Esophagus muscularis mucosa (tissue), 4 donors: ENCODE results near the gene PTBP1. TPM values are rescaled to one million over a fixed set of nuclear protein-coding genes. Genes with fewer than 3 reads are reported as not detected.

Experiments used
- DNase-seq: peaks from one replicate; pipeline ENCODE4 v3.0.0-alpha.2; 2017; ENCODE audit errors: extremely low spot score
- H3K27ac ChIP-seq, 4 donors: fragments of 200-600 bp; sonication (generic); replicated peaks in 1 of 4; 1 replicate in 3 of 4; 2 replicates in 1 of 4; pipeline ENCODE4 v1.5.1; 2016 to 2019; ENCODE audit warnings: mild to moderate bottlenecking in 1 of 4
- H3K27me3 ChIP-seq, 4 donors: fragments of 200-600 bp; sonication (generic); one replicate each; pipeline versions ENCODE4 v1.5.1 to v1.6.0; 2016 to 2019
- H3K36me3 ChIP-seq, 4 donors: fragments of 200-600 bp; sonication (generic); one replicate each; pipeline ENCODE4 v1.5.1; 2016 to 2019
- H3K4me1 ChIP-seq, 4 donors: fragments of 200-600 bp; sonication (generic); one replicate each; pipeline ENCODE4 v1.5.1; 2016 to 2019
- H3K4me3 ChIP-seq, 4 donors: fragments of 200-600 bp; sonication (generic); 1 replicate in 2 of 4; 2 replicates in 2 of 4; pipeline ENCODE4 v1.5.1; 2016 to 2019; ENCODE audit warnings: mild to moderate bottlenecking in 4 of 4, moderate library complexity in 1 of 4
- H3K9me3 ChIP-seq, 4 donors: fragments of 200-600 bp; sonication (generic); 1 replicate in 3 of 4; 2 replicates in 1 of 4; pipeline ENCODE4 v1.5.1; 2016 to 2019
- EP300 ChIP-seq: sonication (generic); formaldehyde crosslinking; IDR thresholded peaks from one replicate; pipeline ENCODE4 v1.6.1; 2017; ENCODE audit warnings: antibody characterized with exemption
- POLR2A ChIP-seq: fragments of 450-650 bp; IDR thresholded peaks from one replicate; pipeline ENCODE4 v1.6.1; 2017; ENCODE audit warnings: antibody characterized with exemption, moderate library complexity, mild to moderate bottlenecking, low read depth
- POLR2AphosphoS5 ChIP-seq, 2 donors: sonication (generic); formaldehyde crosslinking; IDR thresholded peaks; one replicate each; pipeline ENCODE4 v1.6.1; 2017; ENCODE audit warnings: antibody characterized with exemption in 2 of 2
- WGBS: methylation state at CpG from one replicate; pipeline ENCODE4 v1.1.5; 2018; 5-methylcytosine and 5-hydroxymethylcytosine counted together
- intact Hi-C: fragments of 100-400 bp; cut with DNase I; formaldehyde crosslinking; loops from one replicate; pipeline ENCODE4 v1.15.1; 2023
- total RNA-seq, 4 donors: library from RNA; depleted of rRNA; stranded (reverse); fragments of >200 nt; gene quantifications; one replicate each; pipeline versions ENCODE4 v1.1.0 to v1.2.1, GENCODE V29; 2016
- TF ChIP-seq, protein P1 (sequence below), 3 experiments: fragments of 200-600 bp in 2 of 3; fragments of 450-650 bp in 1 of 3; sonication (generic) in 2 of 3; IDR thresholded peaks; one replicate each; pipeline ENCODE4 v1.5.1; 2017 to 2019; ENCODE audit warnings: antibody characterized with exemption in 3 of 3, mild to moderate bottlenecking in 2 of 3, moderate library complexity in 1 of 3

Gene PTBP1
- total RNA-seq, 4 donors from 2014 or later: 76.8 to 110 (median 95.3) TPM

DNA sequence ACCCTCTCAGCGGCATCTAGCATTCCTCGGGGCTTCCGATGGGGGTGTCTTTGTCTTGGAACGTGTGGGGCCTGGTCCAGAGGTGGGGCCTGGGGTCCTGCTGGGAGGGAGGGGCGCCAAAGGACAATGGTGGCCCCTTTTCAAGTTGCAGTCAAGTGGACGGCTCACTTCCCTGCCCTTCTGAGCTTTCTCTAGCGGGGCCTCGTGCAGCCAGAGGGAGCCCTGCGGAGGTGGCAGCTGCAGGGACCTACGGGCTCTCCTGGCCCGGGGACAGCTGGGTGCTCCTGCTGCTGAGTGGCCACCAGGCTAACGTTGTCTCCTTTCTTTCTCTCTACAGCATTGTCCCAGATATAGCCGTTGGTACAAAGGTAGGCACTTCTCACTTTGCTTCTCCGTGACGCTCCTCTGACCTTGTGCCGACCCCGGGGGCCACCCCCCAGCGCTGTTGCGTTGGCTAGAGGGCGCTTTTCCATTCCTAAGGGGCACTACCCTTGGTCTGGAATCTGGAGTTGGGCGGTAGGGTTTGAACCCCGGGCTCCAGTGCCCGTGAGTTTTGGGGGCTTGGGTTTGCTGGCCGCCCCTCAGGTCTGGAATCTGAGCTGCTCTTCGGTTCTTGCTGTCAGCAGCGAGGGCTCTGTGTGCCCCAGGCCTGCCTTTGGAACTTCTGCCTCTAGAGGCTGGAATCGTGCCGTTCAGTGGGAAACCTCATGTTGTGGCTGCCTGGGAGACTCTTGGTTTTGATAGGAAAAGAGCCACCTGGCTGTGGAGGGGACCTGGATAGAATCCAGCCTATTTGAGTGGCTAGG is 2.0 kb downstream of the PTBP1 start:
- peaks cover 4 to 46% (median 28%) of the 10 kb centered on the region in 4 donors for H3K36me3 ChIP-seq
- TF ChIP-seq POLR2A (no peak), EP300 (no peak), POLR2AphosphoS5 (IDR thresholded peaks at IDR 0.05) (no peak)
- TF ChIP-seq, protein P1, sequence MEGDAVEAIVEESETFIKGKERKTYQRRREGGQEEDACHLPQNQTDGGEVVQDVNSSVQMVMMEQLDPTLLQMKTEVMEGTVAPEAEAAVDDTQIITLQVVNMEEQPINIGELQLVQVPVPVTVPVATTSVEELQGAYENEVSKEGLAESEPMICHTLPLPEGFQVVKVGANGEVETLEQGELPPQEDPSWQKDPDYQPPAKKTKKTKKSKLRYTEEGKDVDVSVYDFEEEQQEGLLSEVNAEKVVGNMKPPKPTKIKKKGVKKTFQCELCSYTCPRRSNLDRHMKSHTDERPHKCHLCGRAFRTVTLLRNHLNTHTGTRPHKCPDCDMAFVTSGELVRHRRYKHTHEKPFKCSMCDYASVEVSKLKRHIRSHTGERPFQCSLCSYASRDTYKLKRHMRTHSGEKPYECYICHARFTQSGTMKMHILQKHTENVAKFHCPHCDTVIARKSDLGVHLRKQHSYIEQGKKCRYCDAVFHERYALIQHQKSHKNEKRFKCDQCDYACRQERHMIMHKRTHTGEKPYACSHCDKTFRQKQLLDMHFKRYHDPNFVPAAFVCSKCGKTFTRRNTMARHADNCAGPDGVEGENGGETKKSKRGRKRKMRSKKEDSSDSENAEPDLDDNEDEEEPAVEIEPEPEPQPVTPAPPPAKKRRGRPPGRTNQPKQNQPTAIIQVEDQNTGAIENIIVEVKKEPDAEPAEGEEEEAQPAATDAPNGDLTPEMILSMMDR (IDR thresholded peaks at IDR 0.05): no peak
- peak overlapping the region; percentile 95 to 100 (median 99) for H3K27ac ChIP-seq
- peaks cover 67 to 78% (median 76%) of the 10 kb centered on the region in 4 donors for H3K4me1 ChIP-seq
- no peak for DNase-seq
- 0% methylated on average over 8 of the region's 28 CpGs for WGBS
- H3K9me3 ChIP-seq: no peaks in the 10 kb centered on the region
- no peaks in the 10 kb centered on the region for H3K27me3 ChIP-seq
- intact Hi-C loops: no loop called here
- H3K4me3 ChIP-seq: peak overlapping the region; percentile 90 to 98 (median 96)

DNA sequence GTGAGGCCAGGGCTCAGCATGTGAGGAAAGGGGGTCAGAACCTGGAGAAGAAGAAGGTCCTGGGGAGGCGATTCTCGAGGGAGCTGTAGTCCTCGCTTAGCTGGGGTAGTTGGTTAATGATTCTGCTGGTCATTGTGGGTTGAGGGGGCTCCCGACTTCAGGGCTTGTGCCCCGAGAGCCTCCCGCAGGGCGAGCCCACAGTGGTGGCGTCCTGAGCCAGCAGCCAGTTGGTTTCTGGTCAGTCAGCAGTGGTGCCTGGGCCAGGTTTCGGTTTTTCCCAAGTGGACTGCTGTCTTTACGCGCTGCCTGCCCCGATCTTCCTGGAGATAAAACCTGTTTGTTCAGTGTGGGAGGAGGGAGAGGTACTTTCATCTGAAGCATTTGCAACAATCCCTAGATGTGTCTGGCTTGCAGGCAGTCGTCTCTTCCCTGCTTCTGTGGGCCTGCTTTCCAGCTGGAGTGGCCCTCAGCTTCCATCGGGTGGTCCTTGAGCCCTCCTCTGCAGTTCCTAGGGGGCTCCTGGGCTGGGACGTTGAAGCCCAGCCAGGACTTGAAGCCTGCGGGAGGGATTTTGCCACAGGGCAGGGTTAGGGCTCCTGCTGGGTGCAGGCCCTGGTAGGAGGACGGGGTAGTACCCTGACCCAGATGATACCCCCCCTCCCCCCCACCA is 3.2 kb downstream of the PTBP1 start:
- intact Hi-C loops: loop anchor here (10.0 kb wide), 1 partner anchor 64 kb away; no protein-coding TSS in a partner anchor
- H3K27ac ChIP-seq: peak overlapping the region; percentile 95 to 100 (median 99)
- WGBS: 48% methylated on average over 13 of the region's 17 CpGs
- H3K27me3 ChIP-seq: no peaks in the 10 kb centered on the region
- peaks cover 16 to 59% (median 40%) of the 10 kb centered on the region in 4 donors for H3K36me3 ChIP-seq
- no peak for DNase-seq
- no peaks in the 10 kb centered on the region for H3K9me3 ChIP-seq
- peak overlapping the region; percentile 23 to 50 (median 36) for H3K4me3 ChIP-seq
- TF ChIP-seq POLR2AphosphoS5 (IDR thresholded peaks at IDR 0.05) (no peak), EP300 (no peak), POLR2A (no peak)
- TF ChIP-seq, protein P1 (IDR thresholded peaks at IDR 0.05): no peak
- H3K4me1 ChIP-seq: peaks cover 67 to 82% (median 77%) of the 10 kb centered on the region in 4 donors

DNA sequence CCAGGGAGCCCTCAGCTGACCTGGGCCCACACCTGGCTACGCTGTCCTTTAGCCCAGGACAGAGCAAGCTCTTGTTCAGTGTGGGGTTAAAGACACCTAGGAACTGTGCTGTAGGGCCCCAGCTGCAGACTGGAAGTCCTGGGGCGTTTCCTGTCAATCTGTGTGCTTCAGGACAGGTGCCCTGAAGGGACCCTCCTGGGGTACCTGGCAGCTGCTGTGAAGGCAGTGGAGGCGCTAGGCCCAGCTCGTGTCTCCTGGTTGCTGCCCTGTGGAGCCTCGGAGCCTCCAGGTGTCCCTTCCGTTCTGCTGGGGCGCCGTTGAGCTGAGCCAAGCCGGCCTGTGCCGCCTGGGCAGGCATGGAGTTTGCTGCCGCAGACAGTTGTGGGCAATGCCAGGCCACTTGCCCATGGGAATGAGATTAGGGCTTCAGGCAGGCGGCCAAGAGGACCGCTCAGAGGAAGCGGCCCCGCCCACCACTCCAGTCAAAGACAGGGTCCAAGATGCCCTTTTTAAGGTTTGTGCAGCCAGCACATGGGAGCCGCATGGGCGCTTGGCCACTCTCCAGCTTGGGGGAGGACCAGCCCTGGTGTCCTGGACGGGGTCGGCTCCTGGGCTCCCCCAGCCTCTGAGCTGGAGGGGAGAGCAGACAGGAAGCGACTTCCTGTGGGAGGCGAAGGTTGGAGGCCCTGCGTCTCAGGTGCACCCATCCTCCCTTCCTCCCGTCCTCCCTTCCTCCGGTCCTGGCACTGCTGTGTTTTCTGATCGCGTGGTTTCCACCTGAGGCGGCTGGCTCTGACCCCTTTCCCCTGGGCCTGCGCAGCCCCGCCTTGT is 4.0 kb downstream of the PTBP1 start:
- intact Hi-C loops: loop anchor here (10.0 kb wide), 1 partner anchor 64 kb away; no protein-coding TSS in a partner anchor
- Histone ChIP-seq H3K27ac (peak overlapping the region; percentile 95 to 100 (median 99)), H3K9me3 (no peaks in the 10 kb centered on the region), H3K4me1 (peaks cover 60 to 75% (median 69%) of the 10 kb centered on the region in 4 donors), H3K36me3 (peaks cover 24 to 66% (median 48%) of the 10 kb centered on the region in 4 donors), H3K27me3 (no peaks in the 10 kb centered on the region), H3K4me3 (peak overlapping the region; percentile 23 to 50 (median 36))
- 19% methylated on average over 6 of the region's 29 CpGs for WGBS
- TF ChIP-seq POLR2A (no peak), EP300 (no peak), POLR2AphosphoS5 (IDR thresholded peaks at IDR 0.05) (no peak)
- TF ChIP-seq, protein P1 (IDR thresholded peaks at IDR 0.05): no peak
- no peak for DNase-seq

DNA sequence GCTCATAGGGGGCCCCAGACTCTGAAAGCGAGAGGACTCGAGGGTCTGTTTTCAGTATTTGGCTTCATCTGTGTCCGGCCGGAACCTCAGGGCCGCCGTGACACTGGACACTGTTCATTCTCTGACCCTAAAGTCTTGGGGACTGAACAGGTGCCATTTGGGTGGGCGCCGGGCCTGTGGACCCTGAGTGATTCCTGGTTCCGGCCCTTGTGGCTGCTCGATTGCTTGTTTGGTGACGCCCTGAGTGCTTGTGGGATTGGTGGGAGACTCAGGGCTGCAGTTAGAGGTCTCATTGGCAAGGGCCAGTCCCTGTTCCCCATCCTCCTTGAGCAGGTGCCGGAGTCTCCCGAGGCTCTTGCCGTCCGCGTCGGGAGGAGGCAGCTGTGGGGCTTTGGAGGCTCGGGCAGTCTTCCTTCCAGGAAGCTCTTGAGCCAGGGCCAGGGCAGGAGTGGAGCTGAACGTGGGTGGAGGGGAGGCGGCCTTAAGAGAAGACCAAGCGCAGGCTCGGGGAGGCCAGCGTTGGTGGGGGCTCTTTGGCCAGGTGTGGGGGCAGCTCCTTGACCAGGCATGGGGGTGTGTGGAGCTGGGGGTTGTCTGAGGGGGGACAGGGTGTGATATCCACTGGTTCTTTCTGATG is 4.7 kb downstream of the PTBP1 start:
- peak overlapping the region; percentile 95 to 100 (median 99) for H3K27ac ChIP-seq
- intact Hi-C loops: loop anchor here (10.0 kb wide), 1 partner anchor 63 kb away; no protein-coding TSS in a partner anchor
- H3K36me3 ChIP-seq: peaks cover 31 to 73% (median 55%) of the 10 kb centered on the region in 4 donors

More for the DNA sequence above, 4.7 kb downstream of the PTBP1 start:
- TF ChIP-seq EP300 (no peak), POLR2AphosphoS5 (IDR thresholded peaks at IDR 0.05) (no peak)
- TF ChIP-seq, protein P1 (IDR thresholded peaks at IDR 0.05): no peak
- WGBS: 43% methylated on average over 11 of the region's 23 CpGs
- no peaks in the 10 kb centered on the region for H3K9me3 ChIP-seq
- H3K4me1 ChIP-seq: peaks cover 57 to 70% (median 66%) of the 10 kb centered on the region in 4 donors
- no peaks in the 10 kb centered on the region for H3K27me3 ChIP-seq
- DNase-seq: no peak
- H3K4me3 ChIP-seq: peak overlapping the region; percentile 23 to 50 (median 36)
